Measurements from ENCODE around the gene EIF4B. TPM values are rescaled to one million over a fixed set of nuclear protein-coding genes. Genes with fewer than 3 reads are reported as not detected.

The EIF4B gene
- polyA plus RNA-seq, 1 of the 3 experiments (the other 2 are of a cell fraction) = 267 TPM

DNA sequence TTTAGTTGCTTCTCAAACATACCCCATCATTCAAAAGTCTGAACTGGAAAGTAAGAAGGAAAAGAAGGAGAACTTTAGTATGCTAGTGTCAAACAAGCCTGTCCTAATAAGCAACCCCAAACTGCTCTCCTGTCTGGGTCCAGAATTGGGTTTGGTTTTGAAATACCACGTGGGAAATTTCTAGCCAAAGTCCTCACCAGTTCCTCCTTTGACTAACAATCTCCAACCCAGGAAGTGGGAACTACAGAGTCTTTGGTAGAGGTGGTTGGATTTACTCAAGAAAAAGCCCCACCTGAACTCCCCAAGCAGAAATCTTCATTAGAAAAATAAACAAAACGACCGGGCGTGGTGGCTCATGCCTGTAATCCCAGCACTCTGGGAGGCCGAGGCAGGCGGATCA is 17.4 kb upstream of the EIF4B start:
- no peaks in the 10 kb centered on the region for H3K4me1 ChIP-seq (ENCODE audit: control insufficient read depth in 1 of 2, insufficient read depth in 2 of 2, low read depth in 1 of 2, low read length in 1 of 2)
- no peaks in the 10 kb centered on the region for H3K27me3 ChIP-seq (ENCODE audit: insufficient read depth)
- POLR2A ChIA-PET = no interaction called here
- H3K4me3 ChIP-seq (ENCODE audit: low read depth in 2 of 2, low read length in 1 of 2) = no peak overlapping the region
- DNase-seq = no peak
- H3K79me2 ChIP-seq (ENCODE audit: insufficient read depth) = no peaks in the 10 kb centered on the region
- WGBS (ENCODE audit: low lambda C conversion rate) = 82% methylated on average over 6 of the region's 6 CpGs
- no peak overlapping the region for H3K27ac ChIP-seq (ENCODE audit: low read depth in 2 of 2, low read length in 1 of 2)
- H3F3A ChIP-seq (replicated peaks; ENCODE audit: insufficient read depth) = no peaks in the 10 kb centered on the region
- H3K9ac ChIP-seq = no peak overlapping the region
- no peak overlapping the region for H2AFZ ChIP-seq (ENCODE audit: low read depth)
- H3K9me2 ChIP-seq = no peaks in the 10 kb centered on the region
- CTCF ChIA-PET = interaction anchor here (4.3 to 12.6 kb wide), 2 partner anchors 107 to 109 kb away, joined by 16 to 485 read pairs; no protein-coding TSS in a partner anchor
- no peaks in the 10 kb centered on the region for H3K36me3 ChIP-seq (replicated peaks in 1 of 2; ENCODE audit: control insufficient read depth in 1 of 2, insufficient read depth in 2 of 2, low read length in 1 of 2)
- no peaks in the 10 kb centered on the region for H3K9me3 ChIP-seq
- no peaks in the 10 kb centered on the region for H4K20me1 ChIP-seq (ENCODE audit: insufficient read depth)
- TF ChIP-seq, protein P1, sequence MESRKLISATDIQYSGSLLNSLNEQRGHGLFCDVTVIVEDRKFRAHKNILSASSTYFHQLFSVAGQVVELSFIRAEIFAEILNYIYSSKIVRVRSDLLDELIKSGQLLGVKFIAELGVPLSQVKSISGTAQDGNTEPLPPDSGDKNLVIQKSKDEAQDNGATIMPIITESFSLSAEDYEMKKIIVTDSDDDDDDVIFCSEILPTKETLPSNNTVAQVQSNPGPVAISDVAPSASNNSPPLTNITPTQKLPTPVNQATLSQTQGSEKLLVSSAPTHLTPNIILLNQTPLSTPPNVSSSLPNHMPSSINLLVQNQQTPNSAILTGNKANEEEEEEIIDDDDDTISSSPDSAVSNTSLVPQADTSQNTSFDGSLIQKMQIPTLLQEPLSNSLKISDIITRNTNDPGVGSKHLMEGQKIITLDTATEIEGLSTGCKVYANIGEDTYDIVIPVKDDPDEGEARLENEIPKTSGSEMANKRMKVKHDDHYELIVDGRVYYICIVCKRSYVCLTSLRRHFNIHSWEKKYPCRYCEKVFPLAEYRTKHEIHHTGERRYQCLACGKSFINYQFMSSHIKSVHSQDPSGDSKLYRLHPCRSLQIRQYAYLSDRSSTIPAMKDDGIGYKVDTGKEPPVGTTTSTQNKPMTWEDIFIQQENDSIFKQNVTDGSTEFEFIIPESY (IDR thresholded peaks at IDR 0.05; ENCODE audit: borderline replicate concordance, low read depth) = no peak
- TF ChIP-seq, protein P2, sequence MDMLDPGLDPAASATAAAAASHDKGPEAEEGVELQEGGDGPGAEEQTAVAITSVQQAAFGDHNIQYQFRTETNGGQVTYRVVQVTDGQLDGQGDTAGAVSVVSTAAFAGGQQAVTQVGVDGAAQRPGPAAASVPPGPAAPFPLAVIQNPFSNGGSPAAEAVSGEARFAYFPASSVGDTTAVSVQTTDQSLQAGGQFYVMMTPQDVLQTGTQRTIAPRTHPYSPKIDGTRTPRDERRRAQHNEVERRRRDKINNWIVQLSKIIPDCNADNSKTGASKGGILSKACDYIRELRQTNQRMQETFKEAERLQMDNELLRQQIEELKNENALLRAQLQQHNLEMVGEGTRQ (IDR thresholded peaks at IDR 0.05; ENCODE audit: borderline replicate concordance, low read depth, low read length) = no peak
- TF ChIP-seq RXRA (IDR thresholded peaks at IDR 0.05; ENCODE audit: borderline replicate concordance, low read depth) (no peak), FOXM1 (IDR thresholded peaks at IDR 0.05; ENCODE audit: low read depth) (no peak), ELF1 (IDR thresholded peaks at IDR 0.05) (no peak), MXI1 (IDR thresholded peaks at IDR 0.05; ENCODE audit: low read depth, low read length) (no peak), NRF1 (IDR thresholded peaks at IDR 0.05; ENCODE audit: low read depth, low read length) (no peak), EZH2phosphoT487 (IDR thresholded peaks at IDR 0.05; ENCODE audit: borderline replicate concordance, low read depth) (no peak), POLR2AphosphoS5 (IDR thresholded peaks at IDR 0.05; ENCODE audit: low read depth, low read length) (no peak)
- TF ChIP-seq, protein P3, sequence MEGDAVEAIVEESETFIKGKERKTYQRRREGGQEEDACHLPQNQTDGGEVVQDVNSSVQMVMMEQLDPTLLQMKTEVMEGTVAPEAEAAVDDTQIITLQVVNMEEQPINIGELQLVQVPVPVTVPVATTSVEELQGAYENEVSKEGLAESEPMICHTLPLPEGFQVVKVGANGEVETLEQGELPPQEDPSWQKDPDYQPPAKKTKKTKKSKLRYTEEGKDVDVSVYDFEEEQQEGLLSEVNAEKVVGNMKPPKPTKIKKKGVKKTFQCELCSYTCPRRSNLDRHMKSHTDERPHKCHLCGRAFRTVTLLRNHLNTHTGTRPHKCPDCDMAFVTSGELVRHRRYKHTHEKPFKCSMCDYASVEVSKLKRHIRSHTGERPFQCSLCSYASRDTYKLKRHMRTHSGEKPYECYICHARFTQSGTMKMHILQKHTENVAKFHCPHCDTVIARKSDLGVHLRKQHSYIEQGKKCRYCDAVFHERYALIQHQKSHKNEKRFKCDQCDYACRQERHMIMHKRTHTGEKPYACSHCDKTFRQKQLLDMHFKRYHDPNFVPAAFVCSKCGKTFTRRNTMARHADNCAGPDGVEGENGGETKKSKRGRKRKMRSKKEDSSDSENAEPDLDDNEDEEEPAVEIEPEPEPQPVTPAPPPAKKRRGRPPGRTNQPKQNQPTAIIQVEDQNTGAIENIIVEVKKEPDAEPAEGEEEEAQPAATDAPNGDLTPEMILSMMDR (IDR thresholded peaks at IDR 0.05) = no peak
- H3K4me2 ChIP-seq = no peak overlapping the region

DNA sequence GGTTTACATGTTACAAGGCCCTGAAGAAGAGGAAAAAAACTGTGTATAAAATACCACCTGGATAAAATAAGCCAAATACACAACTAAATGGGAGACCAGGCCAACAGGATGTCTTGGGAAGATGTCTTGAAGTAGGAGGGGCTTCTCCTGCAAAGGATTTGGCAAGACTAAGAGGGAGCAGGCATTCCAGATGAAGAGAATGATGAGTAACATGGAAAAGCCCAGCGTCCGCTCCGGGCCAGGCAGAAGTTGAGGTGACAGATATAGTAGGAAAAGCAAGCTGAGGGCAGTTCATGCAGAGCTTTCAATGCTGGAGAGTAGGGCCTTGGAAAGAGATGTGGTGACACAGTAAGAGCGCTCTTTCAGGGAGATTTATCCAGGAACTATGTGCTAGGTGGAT is 16.1 kb upstream of the EIF4B start:
- H3K27me3 ChIP-seq (ENCODE audit: insufficient read depth) = no peaks in the 10 kb centered on the region
- CTCF ChIA-PET = interaction anchor here (1.6 to 4.3 kb wide), 2 partner anchors 10 to 110 kb away, joined by 4 to 16 read pairs; no protein-coding TSS in a partner anchor
- no peak overlapping the region for H3K27ac ChIP-seq (ENCODE audit: low read depth in 2 of 2, low read length in 1 of 2)
- H3K4me3 ChIP-seq (ENCODE audit: low read depth in 2 of 2, low read length in 1 of 2) = no peak overlapping the region
- no peaks in the 10 kb centered on the region for H3K79me2 ChIP-seq (ENCODE audit: insufficient read depth)
- no peaks in the 10 kb centered on the region for H4K20me1 ChIP-seq (ENCODE audit: insufficient read depth)
- H3K4me2 ChIP-seq = no peak overlapping the region
- no peaks in the 10 kb centered on the region for H3K9me2 ChIP-seq
- TF ChIP-seq NRF1 (IDR thresholded peaks at IDR 0.05; ENCODE audit: low read depth, low read length) (no peak), RXRA (IDR thresholded peaks at IDR 0.05; ENCODE audit: borderline replicate concordance, low read depth) (no peak), SMC3 (IDR thresholded peaks at IDR 0.05; ENCODE audit: low read depth, low read length) (no peak), TCF12 (IDR thresholded peaks at IDR 0.05) (no peak), CHD2 (IDR thresholded peaks at IDR 0.05; ENCODE audit: low read length, partially characterized antibody) (no peak), JUND (IDR thresholded peaks at IDR 0.05) (no peak), GABPA (IDR thresholded peaks at IDR 0.05; ENCODE audit: low read depth) (no peak), EZH2phosphoT487 (IDR thresholded peaks at IDR 0.05; ENCODE audit: borderline replicate concordance, low read depth) (no peak), EP300 (IDR thresholded peaks at IDR 0.05; ENCODE audit: borderline replicate concordance in 1 of 2, low read depth in 1 of 2, low read length in 1 of 2) (no peak), RFX5 (IDR thresholded peaks at IDR 0.05; ENCODE audit: low read length) (no peak), ELF1 (IDR thresholded peaks at IDR 0.05) (no peak), FOXJ3 (CRISPR knock-in tag; IDR thresholded peaks at IDR 0.05) (no peak)
- TF ChIP-seq, protein P4, sequence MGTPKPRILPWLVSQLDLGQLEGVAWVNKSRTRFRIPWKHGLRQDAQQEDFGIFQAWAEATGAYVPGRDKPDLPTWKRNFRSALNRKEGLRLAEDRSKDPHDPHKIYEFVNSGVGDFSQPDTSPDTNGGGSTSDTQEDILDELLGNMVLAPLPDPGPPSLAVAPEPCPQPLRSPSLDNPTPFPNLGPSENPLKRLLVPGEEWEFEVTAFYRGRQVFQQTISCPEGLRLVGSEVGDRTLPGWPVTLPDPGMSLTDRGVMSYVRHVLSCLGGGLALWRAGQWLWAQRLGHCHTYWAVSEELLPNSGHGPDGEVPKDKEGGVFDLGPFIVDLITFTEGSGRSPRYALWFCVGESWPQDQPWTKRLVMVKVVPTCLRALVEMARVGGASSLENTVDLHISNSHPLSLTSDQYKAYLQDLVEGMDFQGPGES (IDR thresholded peaks at IDR 0.05; ENCODE audit: low read depth, low read length) = no peak
- TF ChIP-seq, protein P2 (IDR thresholded peaks at IDR 0.05; ENCODE audit: borderline replicate concordance, low read depth, low read length) = no peak
- WGBS (ENCODE audit: low lambda C conversion rate) = 63% methylated on average over 4 of the region's 4 CpGs
- no peaks in the 10 kb centered on the region for H3K9me3 ChIP-seq
- H3K36me3 ChIP-seq (replicated peaks in 1 of 2; ENCODE audit: control insufficient read depth in 1 of 2, insufficient read depth in 2 of 2, low read length in 1 of 2) = no peaks in the 10 kb centered on the region
- no peak for DNase-seq
- no peak overlapping the region for H2AFZ ChIP-seq (ENCODE audit: low read depth)
- H3K4me1 ChIP-seq (ENCODE audit: control insufficient read depth in 1 of 2, insufficient read depth in 2 of 2, low read depth in 1 of 2, low read length in 1 of 2) = no peaks in the 10 kb centered on the region
- POLR2A ChIA-PET = no interaction called here
- no peak overlapping the region for H3K9ac ChIP-seq
- no peaks in the 10 kb centered on the region for H3F3A ChIP-seq (replicated peaks; ENCODE audit: insufficient read depth)
